Measurements from ENCODE around the gene CD3D. TPM values are rescaled to one million over a fixed set of nuclear protein-coding genes. Genes with fewer than 3 reads are reported as not detected.
A peak's percentile ranks its signal among the peaks of the same experiment; 100 is the strongest.

CD3D gene
- polyA plus RNA-seq, 1 experiment, result not detected

DNA sequence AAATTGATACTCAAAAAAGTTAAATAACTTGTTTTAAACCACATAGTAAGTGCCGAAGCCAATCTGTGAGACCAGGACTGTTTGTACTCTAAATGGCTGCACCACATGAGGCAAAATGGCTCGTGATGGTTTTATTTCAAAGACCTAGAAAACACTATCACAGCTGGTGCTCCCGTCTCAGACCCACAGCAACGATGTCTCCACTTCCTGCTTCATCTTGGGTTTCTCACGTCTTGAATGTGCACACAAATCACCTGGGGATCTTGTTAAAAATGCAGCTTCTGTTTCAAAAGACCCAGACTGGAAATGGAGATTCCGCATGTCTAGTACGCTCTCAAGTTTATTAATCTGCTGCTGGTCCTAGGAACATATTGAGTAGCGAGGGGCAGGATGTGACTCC is 36.8 kb downstream of the CD3D start:
- no peak overlapping the region for H3K4me3 ChIP-seq (ENCODE audit: low read depth, low read length)
- no peaks in the 10 kb centered on the region; the same call in 1 of the 2 replicates for H3K27me3 ChIP-seq (ENCODE audit: control insufficient read depth, insufficient read depth, low read length)
- ChIA-PET POLR2A (no interaction called here), CTCF (interaction anchor here (0.6 to 0.7 kb wide), 2 partner anchors 9 to 137 kb away, joined by 3 read pairs; no protein-coding TSS in a partner anchor)
- DNase-seq (ENCODE audit: low read depth), result no peak
- TF ChIP-seq, protein P1, sequence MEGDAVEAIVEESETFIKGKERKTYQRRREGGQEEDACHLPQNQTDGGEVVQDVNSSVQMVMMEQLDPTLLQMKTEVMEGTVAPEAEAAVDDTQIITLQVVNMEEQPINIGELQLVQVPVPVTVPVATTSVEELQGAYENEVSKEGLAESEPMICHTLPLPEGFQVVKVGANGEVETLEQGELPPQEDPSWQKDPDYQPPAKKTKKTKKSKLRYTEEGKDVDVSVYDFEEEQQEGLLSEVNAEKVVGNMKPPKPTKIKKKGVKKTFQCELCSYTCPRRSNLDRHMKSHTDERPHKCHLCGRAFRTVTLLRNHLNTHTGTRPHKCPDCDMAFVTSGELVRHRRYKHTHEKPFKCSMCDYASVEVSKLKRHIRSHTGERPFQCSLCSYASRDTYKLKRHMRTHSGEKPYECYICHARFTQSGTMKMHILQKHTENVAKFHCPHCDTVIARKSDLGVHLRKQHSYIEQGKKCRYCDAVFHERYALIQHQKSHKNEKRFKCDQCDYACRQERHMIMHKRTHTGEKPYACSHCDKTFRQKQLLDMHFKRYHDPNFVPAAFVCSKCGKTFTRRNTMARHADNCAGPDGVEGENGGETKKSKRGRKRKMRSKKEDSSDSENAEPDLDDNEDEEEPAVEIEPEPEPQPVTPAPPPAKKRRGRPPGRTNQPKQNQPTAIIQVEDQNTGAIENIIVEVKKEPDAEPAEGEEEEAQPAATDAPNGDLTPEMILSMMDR (IDR thresholded peaks at IDR 0.05; ENCODE audit: insufficient read depth, low read depth, low read length), result no peak
- H3K36me3 ChIP-seq (ENCODE audit: control insufficient read depth, insufficient read depth, low read length), result no peaks in the 10 kb centered on the region

DNA sequence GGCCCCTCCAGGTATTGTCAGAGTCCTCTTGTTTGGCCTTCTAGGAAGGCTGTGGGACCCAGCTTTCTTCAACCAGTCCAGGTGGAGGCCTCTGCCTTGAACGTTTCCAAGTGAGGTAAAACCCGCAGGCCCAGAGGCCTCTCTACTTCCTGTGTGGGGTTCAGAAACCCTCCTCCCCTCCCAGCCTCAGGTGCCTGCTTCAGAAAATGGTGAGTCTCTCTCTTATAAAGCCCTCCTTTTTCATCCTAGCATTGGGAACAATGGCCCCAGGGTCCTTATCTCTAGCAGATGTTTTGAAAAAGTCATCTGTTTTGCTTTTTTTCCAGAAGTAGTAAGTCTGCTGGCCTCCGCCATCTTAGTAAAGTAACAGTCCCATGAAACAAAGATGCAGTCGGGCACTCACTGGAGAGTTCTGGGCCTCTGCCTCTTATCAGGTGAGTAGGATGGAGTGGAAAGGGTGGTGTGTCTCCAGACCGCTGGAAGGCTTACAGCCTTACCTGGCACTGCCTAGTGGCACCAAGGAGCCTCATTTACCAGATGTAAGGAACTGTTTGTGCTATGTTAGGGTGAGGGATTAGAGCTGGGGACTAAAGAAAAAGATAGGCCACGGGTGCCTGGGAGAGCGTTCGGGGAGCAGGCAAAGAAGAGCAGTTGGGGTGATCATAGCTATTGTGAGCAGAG is 37.8 kb downstream of the CD3D start, which contains the start of gene CD3E:
TSS of gene CD3E (plus strand) at position 163 of the 681 bp plus-strand sequence. CDS start at position 386, 223 bp downstream.
- POLR2A ChIA-PET, result no interaction called here

DNA sequence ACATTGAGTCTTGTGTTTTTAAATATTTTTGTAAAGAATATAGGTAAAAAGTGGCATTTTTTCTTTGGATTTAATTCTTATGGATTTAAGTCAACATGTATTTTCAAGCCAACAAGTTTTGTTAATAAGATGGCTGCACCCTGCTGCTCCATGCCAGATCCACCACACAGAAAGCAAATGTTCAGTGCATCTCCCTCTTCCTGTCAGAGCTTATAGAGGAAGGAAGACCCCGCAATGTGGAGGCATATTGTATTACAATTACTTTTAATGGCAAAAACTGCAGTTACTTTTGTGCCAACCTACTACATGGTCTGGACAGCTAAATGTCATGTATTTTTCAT is 38.3 kb downstream of the CD3D start:
- Histone ChIP-seq H3K27me3 (ENCODE audit: control insufficient read depth, insufficient read depth, low read length) (peaks cover 6% of the 10 kb centered on the region), H3K4me3 (ENCODE audit: low read depth, low read length) (no peak overlapping the region), H3K36me3 (ENCODE audit: control insufficient read depth, insufficient read depth, low read length) (no peaks in the 10 kb centered on the region)
- DNase-seq (ENCODE audit: low read depth), result no peak
- TF ChIP-seq, protein P1 (IDR thresholded peaks at IDR 0.05; ENCODE audit: insufficient read depth, low read depth, low read length), result no peak
- CTCF ChIA-PET, result interaction anchor here (0.7 kb wide), 1 partner anchor 47 kb away, joined by 3 read pairs; no protein-coding TSS in a partner anchor
- POLR2A ChIA-PET, result no interaction called here

More for the DNA sequence above, 37.8 kb downstream of the CD3D start, which contains the start of gene CD3E:
- Histone ChIP-seq H3K27me3 (ENCODE audit: control insufficient read depth, insufficient read depth, low read length) (peaks cover under 1% of the 10 kb centered on the region), H3K4me3 (ENCODE audit: low read depth, low read length) (no peak within 1 kb of the TSS), H3K36me3 (ENCODE audit: control insufficient read depth, insufficient read depth, low read length) (no peaks in the 10 kb centered on the region)
- TF ChIP-seq, protein P1 (IDR thresholded peaks at IDR 0.05; ENCODE audit: insufficient read depth, low read depth, low read length), result no peak
- no peak for DNase-seq (ENCODE audit: low read depth)
- CTCF ChIA-PET, result interaction anchor here (0.7 kb wide), 1 partner anchor 47 kb away, joined by 3 read pairs; no protein-coding TSS in a partner anchor

DNA sequence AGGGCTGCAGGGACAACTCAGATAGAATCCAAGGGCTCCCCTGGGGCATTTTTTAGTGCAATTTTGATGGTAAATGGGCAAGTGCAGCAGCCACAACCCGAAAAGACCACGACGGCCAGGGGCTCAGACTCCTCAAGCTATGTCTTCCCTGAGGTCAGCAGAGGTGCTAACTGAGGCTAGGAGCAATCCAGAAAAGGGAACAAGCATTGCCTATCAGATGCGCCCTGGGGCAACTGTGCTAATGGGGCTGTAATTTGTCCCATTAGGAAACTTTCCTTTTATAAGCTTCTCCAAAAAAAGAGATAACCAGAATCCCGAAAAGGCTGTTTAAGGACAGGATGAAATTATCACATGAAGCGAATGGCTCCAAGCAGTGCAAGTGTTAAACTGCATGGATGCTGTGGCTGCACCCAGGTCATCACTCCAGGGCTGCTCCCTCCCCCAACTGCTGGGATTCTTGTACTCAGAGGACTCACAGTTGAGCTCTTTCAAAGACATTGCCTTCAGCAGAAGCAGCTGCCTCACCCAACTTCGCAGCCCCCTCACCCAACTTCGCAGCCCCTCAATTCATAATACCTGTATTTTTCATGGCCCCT is 40.8 kb downstream of the CD3D start:
- peaks cover 6% of the 10 kb centered on the region for H3K27me3 ChIP-seq (ENCODE audit: control insufficient read depth, insufficient read depth, low read length)
- ChIA-PET CTCF (no interaction called here), POLR2A (no interaction called here)
- H3K36me3 ChIP-seq (ENCODE audit: control insufficient read depth, insufficient read depth, low read length), result no peaks in the 10 kb centered on the region
- DNase-seq (ENCODE audit: low read depth), result no peak
- no peak overlapping the region for H3K4me3 ChIP-seq (ENCODE audit: low read depth, low read length)
- TF ChIP-seq, protein P1 (IDR thresholded peaks at IDR 0.05; ENCODE audit: insufficient read depth, low read depth, low read length), result no peak

DNA sequence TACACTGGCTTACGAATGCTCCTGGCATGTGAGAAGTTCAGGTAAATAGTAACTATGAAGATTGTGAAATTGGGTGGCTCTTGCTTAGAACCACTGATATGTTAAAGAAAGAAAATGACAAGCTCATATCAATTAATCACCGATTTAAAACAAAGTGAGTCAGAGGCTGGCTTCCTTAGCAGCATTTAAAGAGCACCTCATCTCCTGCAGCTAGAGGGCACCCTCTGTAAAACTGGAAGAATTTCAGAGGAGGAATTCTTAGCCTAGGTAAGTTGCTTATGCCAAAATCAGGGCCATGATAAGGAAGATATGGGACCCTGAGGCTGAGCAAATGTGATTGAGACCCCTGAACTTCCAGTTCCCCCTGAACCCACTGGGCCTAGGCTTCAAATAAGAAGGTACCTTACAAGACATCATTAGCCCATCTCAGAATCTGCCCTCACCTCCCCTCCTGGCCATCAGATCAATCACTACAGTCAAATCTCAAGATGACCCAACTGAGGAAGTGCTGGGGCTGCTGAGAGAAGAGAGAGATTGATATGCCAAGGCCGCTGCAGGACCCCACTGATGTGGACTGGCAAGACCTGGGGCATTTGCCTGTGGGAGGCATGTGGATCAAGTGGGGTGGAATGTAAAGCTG is 46.6 kb downstream of the CD3D start:
- no peak for DNase-seq (ENCODE audit: low read depth)
- TF ChIP-seq, protein P1 (IDR thresholded peaks at IDR 0.05; ENCODE audit: insufficient read depth, low read depth, low read length), result peak; percentile 57
- H3K4me3 ChIP-seq (ENCODE audit: low read depth, low read length), result no peak overlapping the region
- H3K27me3 ChIP-seq (ENCODE audit: control insufficient read depth, insufficient read depth, low read length), result peaks cover 8% of the 10 kb centered on the region
- H3K36me3 ChIP-seq (ENCODE audit: control insufficient read depth, insufficient read depth, low read length), result no peaks in the 10 kb centered on the region
- POLR2A ChIA-PET, result no interaction called here
- CTCF ChIA-PET, result interaction anchor here (0.7 to 1.7 kb wide), 10 partner anchors 8 to 97 kb away, joined by 3 to 8 read pairs (median 4); no protein-coding TSS in a partner anchor

All from BJ (cell line).